Measurements from ENCODE around the gene FKBP4.

The FKBP4 gene

GRCh38 chr12:2793561-2793960 lies 1.2 kb upstream of the FKBP4 start:
- no peak for DNase-seq (ENCODE audit: low read depth)
- no peak for TF ChIP-seq CTCF (IDR thresholded peaks at IDR 0.05; ENCODE audit: low read length, missing control alignments)
- no peak overlapping the region for H3K4me3 ChIP-seq (replicated peaks; ENCODE audit: low read depth, low read length)

- peak overlapping the region; percentile 83 for H3K4me3 ChIP-seq (replicated peaks; ENCODE audit: low read depth, low read length)
- no peak for TF ChIP-seq CTCF (IDR thresholded peaks at IDR 0.05; ENCODE audit: low read length, missing control alignments)
- peak; percentile 38 for DNase-seq (ENCODE audit: low read depth)
Observed at GRCh38 chr12:2794191-2794735, 507 bp upstream of the FKBP4 start.

GRCh38 chr12:2795291-2796186 lies 769 bp downstream of the FKBP4 start:
- TF ChIP-seq CTCF (IDR thresholded peaks at IDR 0.05; ENCODE audit: low read length, missing control alignments) = no peak
- H3K4me3 ChIP-seq (replicated peaks; ENCODE audit: low read depth, low read length) = peak overlapping the region; percentile 83
- peak; percentile 49 for DNase-seq (ENCODE audit: low read depth)

- no peak for TF ChIP-seq CTCF (IDR thresholded peaks at IDR 0.05; ENCODE audit: low read length, missing control alignments)
- H3K4me3 ChIP-seq (replicated peaks; ENCODE audit: low read depth, low read length) = peak overlapping the region; percentile 83
- DNase-seq (ENCODE audit: low read depth) = no peak
Observed at GRCh38 chr12:2796187-2796666, 1.5 kb downstream of the FKBP4 start.

GRCh38 chr12:2797721-2798418 lies 3.1 kb downstream of the FKBP4 start:
- TF ChIP-seq CTCF (IDR thresholded peaks at IDR 0.05; ENCODE audit: low read length, missing control alignments) = peak; percentile 23
- no peak overlapping the region for H3K4me3 ChIP-seq (replicated peaks; ENCODE audit: low read depth, low read length)
- peak; percentile 53 for DNase-seq (ENCODE audit: low read depth)

- no peak for DNase-seq (ENCODE audit: low read depth)
- H3K4me3 ChIP-seq (replicated peaks; ENCODE audit: low read depth, low read length) = no peak overlapping the region
- no peak for TF ChIP-seq CTCF (IDR thresholded peaks at IDR 0.05; ENCODE audit: low read length, missing control alignments)
Observed at GRCh38 chr12:2800046-2800570, 5.3 kb downstream of the FKBP4 start.

Data from fibroblast of pulmonary artery (primary cell).